Endodermal cell (in vitro differentiated cells): Measurements from ENCODE around the gene S100B. TPM values are rescaled to one million over a fixed set of nuclear protein-coding genes. Genes with fewer than 3 reads are reported as not detected.

Experiments
- DNase-seq: peaks from one replicate; pipeline ENCODE4 v3.0.0-alpha.2; 2017
- H3K27ac ChIP-seq: 2 replicates; pipeline ENCODE4 v1.5.1; 2013; ENCODE audit warnings: mild to moderate bottlenecking, low read depth, low read length, moderate library complexity
- H3K27me3 ChIP-seq: 2 replicates; pipeline ENCODE4 v1.6.1; 2013; ENCODE audit warnings: mild to moderate bottlenecking, low read length, moderate library complexity; ENCODE audit not compliant: insufficient read depth, control insufficient read depth, poor library complexity, severe bottlenecking
- H3K36me3 ChIP-seq: 2 replicates; pipeline ENCODE4 v1.7.0; 2013; ENCODE audit warnings: mild to moderate bottlenecking, low read length, moderate library complexity; ENCODE audit not compliant: control insufficient read depth, insufficient read depth
- H3K4me1 ChIP-seq: one replicate; pipeline ENCODE4 v1.7.0; 2013; ENCODE audit warnings: low read length; ENCODE audit not compliant: control insufficient read depth, insufficient read depth
- H3K4me3 ChIP-seq: 2 replicates; pipeline ENCODE4 v1.5.1; 2013; ENCODE audit warnings: mild to moderate bottlenecking, low read length, moderate library complexity
- H3K9ac ChIP-seq: 2 replicates; pipeline ENCODE4 v1.6.1; 2013; ENCODE audit warnings: mild to moderate bottlenecking, low read length, moderate library complexity; ENCODE audit not compliant: poor library complexity, severe bottlenecking; ENCODE audit errors: extremely low read depth
- H3K9me3 ChIP-seq: 2 replicates; pipeline ENCODE4 v1.6.1; 2013; ENCODE audit warnings: mild to moderate bottlenecking, low read length, moderate library complexity; ENCODE audit not compliant: control insufficient read depth
- H3K27ac Mint-ChIP-seq: 2 replicates; pipeline ENCODE4 v1.8.0; 2020; ENCODE audit warnings: mixed read lengths
- H3K27me3 Mint-ChIP-seq: 2 replicates; pipeline ENCODE4 v1.8.0; 2021; ENCODE audit warnings: mild to moderate bottlenecking, mixed read lengths; ENCODE audit not compliant: insufficient read depth
- H3K36me3 Mint-ChIP-seq: 2 replicates; pipeline ENCODE4 v1.8.0; 2020; ENCODE audit warnings: low read depth, mixed read lengths
- H3K4me1 Mint-ChIP-seq: 2 replicates; pipeline ENCODE4 v1.8.0; 2020; ENCODE audit warnings: mixed read lengths
- H3K4me3 Mint-ChIP-seq: 2 replicates; pipeline ENCODE4 v1.8.0; 2020; ENCODE audit warnings: mild to moderate bottlenecking, moderate library complexity, mixed read lengths
- H3K9me3 Mint-ChIP-seq: 2 replicates; pipeline ENCODE4 v1.8.0; 2020; ENCODE audit warnings: mild to moderate bottlenecking, mixed read lengths
- WGBS, 2 experiments: methylation state at CpG; one replicate each; pipeline versions ENCODE4 v1.1.5 to v1.1.7; 2013; ENCODE audit warnings: missing lambda C conversion rate in 2 of 2, mixed read lengths in 1 of 2; ENCODE audit not compliant: insufficient coverage in 1 of 2, insufficient read length in 1 of 2; 5-methylcytosine and 5-hydroxymethylcytosine counted together
- total RNA-seq, 2 donors: library from RNA; stranded (reverse); fragmentation: NEBNext Ultra II Directional in 1 of 2; extraction: Animal tissue kit (Norgen Biotek cat#: 25700) in 1 of 2; gene quantifications; 2 replicates in 1 of 2; 3 replicates in 1 of 2; pipeline ENCODE4 v1.2.1, GENCODE V29; 2021
- TF ChIP-seq, protein P1 (sequence below): fragments of 200-600 bp; sonication (generic); conservative IDR thresholded peaks from 2 replicates; pipeline ENCODE4 v1.5.0; 2021; ENCODE audit warnings: antibody characterized with exemption, mild to moderate bottlenecking

Gene S100B
- total RNA-seq, 2 donors from 2014 or later = not detected

DNA sequence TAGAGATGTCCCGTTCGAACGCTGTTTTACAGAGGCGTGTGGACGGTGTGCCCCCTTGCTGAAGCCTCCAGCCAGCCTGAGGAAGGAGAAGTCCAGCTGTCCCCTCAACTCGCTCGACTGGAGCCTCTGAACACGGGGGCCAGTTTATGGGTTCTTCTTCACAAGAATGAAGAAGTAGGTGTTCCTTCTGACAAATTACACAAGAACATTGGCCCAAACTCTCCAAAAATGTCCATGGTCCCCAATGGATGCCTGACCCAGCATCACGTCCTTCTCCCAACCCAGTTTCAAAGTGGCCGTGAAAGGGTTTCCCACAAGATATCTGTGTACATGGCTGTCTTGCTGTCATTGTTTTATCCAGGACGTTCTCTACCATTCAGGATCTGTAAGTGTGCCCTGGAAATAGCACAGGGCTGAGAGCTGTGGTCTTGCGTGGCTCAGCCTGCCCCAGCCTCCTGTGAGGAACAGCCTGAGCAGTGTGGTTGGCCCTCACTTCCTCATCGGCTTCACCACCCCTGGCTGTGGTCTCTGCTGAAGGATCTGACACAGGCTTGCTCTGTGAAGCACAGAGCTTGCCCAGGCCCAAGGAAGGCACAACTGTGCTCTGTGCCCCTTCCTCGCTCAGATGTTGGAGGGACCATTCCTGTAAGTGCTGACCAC lies 1.0 kb upstream of the S100B start:
- 93 to 95% methylated on average over 9 to 14 of the region's 14 CpGs for WGBS, 2 experiments
- no peak overlapping the region for H3K27ac Mint-ChIP-seq
- H3K9me3 Mint-ChIP-seq = peaks cover 7% of the 10 kb centered on the region
- Histone ChIP-seq H3K9ac (no peak overlapping the region), H3K9me3 (no peaks in the 10 kb centered on the region), H3K27me3 (peaks cover 5% of the 10 kb centered on the region), H3K4me1 (peaks cover 3% of the 10 kb centered on the region), H3K36me3 (no peaks in the 10 kb centered on the region), H3K4me3 (no peak overlapping the region), H3K27ac (no peak overlapping the region)
- no peak overlapping the region for H3K4me3 Mint-ChIP-seq
- TF ChIP-seq, protein P1, sequence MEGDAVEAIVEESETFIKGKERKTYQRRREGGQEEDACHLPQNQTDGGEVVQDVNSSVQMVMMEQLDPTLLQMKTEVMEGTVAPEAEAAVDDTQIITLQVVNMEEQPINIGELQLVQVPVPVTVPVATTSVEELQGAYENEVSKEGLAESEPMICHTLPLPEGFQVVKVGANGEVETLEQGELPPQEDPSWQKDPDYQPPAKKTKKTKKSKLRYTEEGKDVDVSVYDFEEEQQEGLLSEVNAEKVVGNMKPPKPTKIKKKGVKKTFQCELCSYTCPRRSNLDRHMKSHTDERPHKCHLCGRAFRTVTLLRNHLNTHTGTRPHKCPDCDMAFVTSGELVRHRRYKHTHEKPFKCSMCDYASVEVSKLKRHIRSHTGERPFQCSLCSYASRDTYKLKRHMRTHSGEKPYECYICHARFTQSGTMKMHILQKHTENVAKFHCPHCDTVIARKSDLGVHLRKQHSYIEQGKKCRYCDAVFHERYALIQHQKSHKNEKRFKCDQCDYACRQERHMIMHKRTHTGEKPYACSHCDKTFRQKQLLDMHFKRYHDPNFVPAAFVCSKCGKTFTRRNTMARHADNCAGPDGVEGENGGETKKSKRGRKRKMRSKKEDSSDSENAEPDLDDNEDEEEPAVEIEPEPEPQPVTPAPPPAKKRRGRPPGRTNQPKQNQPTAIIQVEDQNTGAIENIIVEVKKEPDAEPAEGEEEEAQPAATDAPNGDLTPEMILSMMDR = no peak
- DNase-seq = peak; percentile 28
- peaks cover 2% of the 10 kb centered on the region for H3K4me1 Mint-ChIP-seq
- H3K27me3 Mint-ChIP-seq = peaks cover 15% of the 10 kb centered on the region
- no peaks in the 10 kb centered on the region for H3K36me3 Mint-ChIP-seq

DNA sequence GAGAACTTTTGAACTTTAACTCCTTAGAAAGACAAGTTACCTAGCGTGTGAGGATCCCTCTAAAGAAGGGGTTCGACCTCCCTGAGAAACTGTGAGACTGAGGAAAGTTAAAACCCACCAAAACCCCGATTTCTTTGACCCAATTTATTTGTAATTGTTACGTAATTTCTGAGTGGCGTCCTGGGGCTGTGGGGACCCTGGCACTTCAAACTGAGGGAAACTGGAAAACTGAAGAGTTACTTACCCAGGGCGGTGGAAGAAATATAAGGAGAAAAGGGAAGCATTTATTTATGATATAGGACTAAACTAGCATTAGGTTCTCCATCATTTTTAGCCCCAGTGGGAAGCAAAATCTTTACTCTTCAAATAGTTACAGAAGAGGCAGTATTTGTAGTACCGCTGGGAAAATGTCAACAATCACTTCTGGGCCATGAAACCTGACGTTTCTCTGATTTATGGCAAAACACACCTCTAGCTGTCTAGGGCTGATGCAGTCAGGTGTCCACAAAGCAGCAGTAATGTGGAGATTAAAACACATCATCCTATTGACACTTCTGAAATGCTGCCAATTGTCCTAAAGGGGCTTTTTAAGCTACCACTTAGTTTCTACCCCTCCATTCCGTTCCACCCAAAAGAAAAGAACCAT lies 430 bp downstream of the S100B start:
- H3K9me3 ChIP-seq = no peaks in the 10 kb centered on the region
- WGBS, 2 experiments = 84 to 96% methylated on average over 3 to 9 of the region's 9 CpGs
- H3K4me1 Mint-ChIP-seq = peaks cover 2% of the 10 kb centered on the region
- H3K27ac Mint-ChIP-seq = no peak overlapping the region
- TF ChIP-seq, protein P1 = no peak
- peak overlapping the region; percentile 55 for H3K27ac ChIP-seq
- H3K4me1 ChIP-seq = peaks cover 3% of the 10 kb centered on the region
- H3K9me3 Mint-ChIP-seq = no peaks in the 10 kb centered on the region
- H3K4me3 ChIP-seq = no peak overlapping the region
- no peak for DNase-seq
- peaks cover 8% of the 10 kb centered on the region for H3K27me3 ChIP-seq
- H3K36me3 Mint-ChIP-seq = no peaks in the 10 kb centered on the region
- peaks cover 15% of the 10 kb centered on the region for H3K27me3 Mint-ChIP-seq
- no peaks in the 10 kb centered on the region for H3K36me3 ChIP-seq
- no peak overlapping the region for H3K4me3 Mint-ChIP-seq
- no peak overlapping the region for H3K9ac ChIP-seq

GRCh38 chr21:46603228-46603627 lies 1.7 kb downstream of the S100B start:
- Mint-ChIP-seq H3K4me1 (peaks cover 2% of the 10 kb centered on the region), H3K36me3 (no peaks in the 10 kb centered on the region), H3K27me3 (peaks cover 14% of the 10 kb centered on the region), H3K4me3 (no peak overlapping the region), H3K9me3 (no peaks in the 10 kb centered on the region), H3K27ac (no peak overlapping the region)
- Histone ChIP-seq H3K36me3 (no peaks in the 10 kb centered on the region), H3K9ac (no peak overlapping the region), H3K27ac (no peak overlapping the region), H3K4me1 (peaks cover 3% of the 10 kb centered on the region), H3K27me3 (peaks cover 8% of the 10 kb centered on the region), H3K4me3 (no peak overlapping the region), H3K9me3 (no peaks in the 10 kb centered on the region)
- TF ChIP-seq, protein P1 = no peak
- DNase-seq = peak; percentile 65
- WGBS, 2 experiments = 62 to 90% methylated on average over 2 to 6 of the region's 9 CpGs
